GF-D8 (cell line): ENCODE data around the gene UFD1.

Experiments used
- DNase-seq: peaks from one replicate; lab custom pipeline; 2025; lab: John Stamatoyannopoulos, UW

The UFD1 gene

GRCh38 chr22:19467912-19468311 lies 11.1 kb downstream of the UFD1 start:
- no peak for DNase-seq

GRCh38 chr22:19466848-19467752 lies 11.9 kb downstream of the UFD1 start:
- DNase-seq: no peak

GRCh38 chr22:19466126-19466716 lies 12.8 kb downstream of the UFD1 start:
- DNase-seq: no peak

- DNase-seq: no peak
Observed at GRCh38 chr22:19464975-19465374, 14.0 kb downstream of the UFD1 start.

- DNase-seq: no peak
Observed at GRCh38 chr22:19464546-19464945, 14.4 kb downstream of the UFD1 start.

- DNase-seq: no peak
Observed at GRCh38 chr22:19463491-19464469, 15.2 kb downstream of the UFD1 start.

- no peak for DNase-seq
Observed at GRCh38 chr22:19463008-19463407, 16.0 kb downstream of the UFD1 start.

- no peak for DNase-seq
Observed at GRCh38 chr22:19461506-19461905, 17.5 kb downstream of the UFD1 start.

GRCh38 chr22:19460036-19460435 lies 19.0 kb downstream of the UFD1 start:
- no peak for DNase-seq

GRCh38 chr22:19457828-19458428 lies 21.1 kb downstream of the UFD1 start:
- no peak for DNase-seq

GRCh38 chr22:19456541-19456940 lies 22.5 kb downstream of the UFD1 start:
- no peak for DNase-seq

GRCh38 chr22:19455585-19456370 lies 23.2 kb downstream of the UFD1 start:
- no peak for DNase-seq

- DNase-seq: no peak
Observed at GRCh38 chr22:19455033-19455432, 24.0 kb downstream of the UFD1 start.

GRCh38 chr22:19454156-19454555 lies 24.8 kb downstream of the UFD1 start:
- DNase-seq: no peak

- no peak for DNase-seq
Observed at GRCh38 chr22:19453718-19454117, 25.3 kb downstream of the UFD1 start.

- no peak for DNase-seq
Observed at GRCh38 chr22:19451570-19451969, 27.4 kb downstream of the UFD1 start.

GRCh38 chr22:19450363-19451175 lies 28.4 kb downstream of the UFD1 start:
- DNase-seq: no peak

GRCh38 chr22:19449422-19449767 lies 29.6 kb downstream of the UFD1 start:
- no peak for DNase-seq

- DNase-seq: no peak
Observed at GRCh38 chr22:19448739-19449421, 30.1 kb downstream of the UFD1 start.
